Fibroblast of the conjunctiva (primary cell): ENCODE results near the gene VSIG10L.

Source experiments
- DNase-seq: peaks from one replicate; pipeline ENCODE4 v3.0.0-alpha.2; 2010; ENCODE audit warnings: low read depth

The VSIG10L gene

GRCh38 chr19:51338563-51339312 lies 3.2 kb downstream of the VSIG10L start:
- DNase-seq: no peak

- no peak for DNase-seq
Measured at GRCh38 chr19:51337861-51338562, 3.9 kb downstream of the VSIG10L start.

DNA sequence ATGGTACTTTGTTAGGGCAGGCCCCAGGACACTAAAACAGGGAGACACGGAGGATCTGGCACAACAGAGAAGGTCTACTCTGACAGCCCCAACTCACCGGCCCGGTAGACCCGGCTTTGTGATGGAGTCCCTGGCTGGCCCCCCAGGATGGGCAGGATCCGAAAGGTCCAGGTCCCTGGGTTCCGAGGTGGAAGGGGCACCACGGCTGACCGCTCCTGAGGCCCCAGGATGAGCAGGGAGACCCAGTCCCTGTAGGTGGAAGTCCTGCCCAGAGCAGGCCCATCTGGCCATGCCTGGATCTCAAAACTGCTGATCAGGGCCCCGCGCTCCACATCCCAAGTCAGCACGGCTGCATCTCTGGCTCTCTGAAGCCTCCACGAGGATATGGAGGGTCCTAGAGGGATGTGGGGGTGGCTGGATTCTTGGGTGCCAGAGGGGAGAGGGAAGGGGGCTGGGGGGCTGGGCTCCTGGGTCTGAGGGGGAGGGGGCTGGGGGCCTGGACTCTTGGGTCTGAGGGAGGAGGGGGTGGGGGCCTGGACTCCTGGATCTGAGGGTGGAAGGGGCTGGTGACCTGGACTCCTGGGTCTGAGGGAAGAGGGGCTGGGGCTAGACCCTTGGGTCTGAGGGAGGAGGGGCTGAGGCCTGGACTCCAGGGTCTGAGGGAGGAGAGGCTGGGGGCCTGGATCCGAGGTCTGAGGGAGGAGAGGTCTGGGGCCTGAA lies 4.6 kb downstream of the VSIG10L start:
- no peak for DNase-seq

DNA sequence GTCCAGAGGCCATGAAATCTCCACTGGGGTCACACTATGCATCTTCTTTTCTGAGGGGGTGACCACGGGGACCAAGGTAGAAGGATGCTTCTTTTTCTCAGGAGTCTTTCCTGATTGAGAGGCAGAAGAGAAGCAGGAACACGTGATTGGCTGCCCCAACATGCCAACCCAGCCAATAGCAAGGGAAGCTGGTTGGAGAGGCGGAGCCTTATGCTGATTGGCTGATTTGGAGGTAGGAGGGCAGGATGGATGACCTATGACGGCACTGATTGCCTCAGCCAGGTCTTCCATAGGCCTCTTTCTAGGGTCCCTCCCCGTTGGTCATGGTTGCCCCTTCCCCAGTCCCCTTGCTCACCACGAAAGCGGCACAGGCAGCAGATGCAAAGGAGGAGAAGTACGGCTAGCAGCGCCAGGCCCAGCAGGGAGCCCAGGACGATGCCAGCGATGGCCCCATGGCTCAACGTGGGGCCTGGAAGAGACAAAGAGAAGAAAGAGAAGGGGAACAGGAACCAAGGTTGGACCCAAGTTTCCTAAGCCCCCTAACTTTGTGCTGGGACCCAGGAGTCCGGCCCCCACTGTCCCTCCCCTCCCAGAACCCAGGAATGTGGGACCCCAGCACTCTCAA lies 8.0 kb downstream of the VSIG10L start:
- no peak for DNase-seq

DNA sequence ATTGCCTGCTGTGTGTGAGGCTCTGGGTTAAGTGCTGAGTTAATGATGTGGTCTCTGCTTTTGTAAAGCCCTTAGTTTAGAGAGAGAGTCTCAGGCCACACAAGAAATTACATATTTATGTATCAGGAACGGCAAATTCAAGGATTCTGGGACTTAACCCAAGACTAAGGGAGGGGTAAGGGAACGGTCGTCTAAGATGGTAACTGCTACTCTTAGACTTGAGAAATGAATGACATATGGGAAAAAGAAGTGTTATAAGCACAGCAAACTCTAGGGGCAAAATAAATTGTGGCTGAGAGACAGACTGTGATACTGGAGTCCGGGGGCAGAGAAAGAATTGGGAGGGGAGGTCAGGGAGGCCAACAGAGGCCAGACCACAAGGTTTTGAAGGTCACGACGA lies 10.2 kb downstream of the VSIG10L start:
- no peak for DNase-seq

GRCh38 chr19:51331193-51331592 lies 10.7 kb downstream of the VSIG10L start:
- DNase-seq: no peak

DNA sequence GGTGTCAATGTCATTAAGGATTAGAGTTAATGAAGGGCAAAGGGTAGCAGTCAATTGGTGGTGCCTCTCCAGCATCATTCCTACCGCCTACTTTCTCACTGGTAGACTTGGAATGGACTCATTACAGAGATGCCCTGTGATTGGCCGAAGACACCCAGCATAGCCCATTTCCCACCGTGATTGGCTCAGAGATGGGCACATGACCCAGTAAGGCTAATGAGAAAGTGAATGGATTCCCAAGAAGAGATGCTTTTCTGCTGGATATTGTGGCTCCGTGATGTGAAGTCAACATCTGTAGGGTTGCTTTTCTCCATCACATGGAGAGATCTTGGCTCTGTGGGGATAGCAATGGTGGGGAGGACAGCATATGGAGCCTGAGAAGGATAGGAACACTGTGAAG lies 11.6 kb downstream of the VSIG10L start:
- DNase-seq: no peak

DNA sequence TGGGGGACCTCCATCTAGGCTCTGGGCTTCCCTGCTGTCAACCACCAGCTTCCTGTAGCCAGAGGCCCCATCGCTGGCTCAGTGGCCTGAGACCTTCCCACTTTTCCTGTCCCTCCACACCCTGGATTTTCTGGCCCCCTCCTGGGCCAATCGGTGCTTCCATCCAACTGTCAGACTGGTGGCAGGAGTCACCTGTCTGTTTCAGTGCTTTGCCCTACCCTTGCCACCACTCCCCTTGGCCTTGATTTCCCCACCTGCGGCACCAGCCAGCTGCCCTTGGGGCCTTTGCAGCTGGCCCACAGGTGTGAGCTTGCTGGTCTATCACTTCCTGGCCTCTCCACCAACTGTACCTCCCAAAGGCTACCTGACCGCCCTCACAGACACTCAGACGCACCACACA lies 12.5 kb downstream of the VSIG10L start:
- no peak for DNase-seq

GRCh38 chr19:51327066-51328001 lies 14.6 kb downstream of the VSIG10L start:
- no peak for DNase-seq

DNA sequence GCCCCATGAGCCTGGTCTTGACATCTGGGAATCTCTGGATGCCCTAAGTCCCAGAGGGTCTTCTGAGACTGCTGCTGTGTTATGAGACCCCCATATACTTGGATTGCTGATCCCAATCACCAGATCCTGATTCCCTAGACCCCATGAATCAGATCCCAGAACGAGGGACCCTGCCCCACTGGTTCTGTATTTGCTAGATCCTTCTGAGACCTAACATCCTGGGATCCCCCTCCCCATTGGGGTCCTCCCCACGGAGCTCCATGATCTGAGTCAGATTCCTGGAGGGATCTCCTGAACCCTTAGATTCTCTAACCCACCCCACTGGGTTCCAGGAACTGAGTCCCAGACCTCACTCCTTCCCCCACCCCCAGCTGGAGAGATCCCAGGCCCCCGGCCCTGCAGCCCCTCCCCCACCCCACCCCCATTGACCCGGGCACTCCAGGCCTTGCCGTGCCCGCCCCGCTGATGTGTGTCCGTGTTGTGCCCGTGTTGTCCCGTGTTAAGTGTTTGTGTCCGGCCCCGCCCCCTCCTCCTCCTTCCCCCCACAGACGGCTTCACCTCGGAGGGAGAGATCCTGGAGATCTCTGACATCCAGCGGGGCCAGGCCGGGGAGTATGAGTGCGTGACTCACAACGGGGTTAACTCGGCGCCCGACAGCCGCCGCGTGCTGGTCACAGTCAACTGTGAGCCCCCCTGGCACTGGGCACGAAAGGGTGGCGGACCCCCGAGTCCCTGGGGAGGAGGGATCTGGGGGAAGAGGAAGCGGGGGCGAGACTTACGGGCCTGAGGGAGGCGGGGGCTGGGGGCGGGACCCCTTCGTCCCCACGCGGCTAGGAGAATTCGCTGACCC lies 15.5 kb downstream of the VSIG10L start:
- no peak for DNase-seq

GRCh38 chr19:51325161-51325976 lies 16.6 kb downstream of the VSIG10L start:
- no peak for DNase-seq

DNA sequence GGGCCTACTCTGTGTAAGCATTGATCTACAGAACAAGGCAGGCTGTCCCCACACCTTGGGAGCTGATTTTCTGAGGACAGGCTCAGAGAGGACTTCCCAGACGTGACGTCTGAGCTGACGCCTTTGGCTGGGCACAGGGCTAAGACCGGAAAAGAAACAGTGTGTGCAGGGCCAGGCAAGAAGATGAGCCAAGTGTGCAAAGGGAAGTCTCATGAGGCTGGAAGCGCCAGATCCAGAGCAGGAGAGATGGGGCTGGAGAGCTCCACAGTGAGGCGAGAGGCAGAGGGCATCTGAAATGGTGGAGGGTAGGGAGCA lies 17.8 kb downstream of the VSIG10L start:
- no peak for DNase-seq

- no peak for DNase-seq
Measured at GRCh38 chr19:51323481-51324166, 18.3 kb downstream of the VSIG10L start.

GRCh38 chr19:51321799-51322198 lies 20.1 kb downstream of the VSIG10L start:
- DNase-seq: no peak

- DNase-seq: no peak
Measured at GRCh38 chr19:51320280-51320657, 21.7 kb downstream of the VSIG10L start.

- DNase-seq: no peak
Measured at GRCh38 chr19:51319649-51320279, 22.2 kb downstream of the VSIG10L start.

GRCh38 chr19:51318687-51319648 lies 23.0 kb downstream of the VSIG10L start:
- DNase-seq: no peak

GRCh38 chr19:51317968-51318367 lies 24.0 kb downstream of the VSIG10L start:
- no peak for DNase-seq
